HG02642 (cell line): ENCODE results near the gene COL18A1.

Experiments
- ATAC-seq: cut with Tn5 transposase; IDR thresholded peaks from one replicate; pipeline ENCODE4 v1.9.1; 2021; ENCODE audit warnings: mild to moderate bottlenecking; ENCODE audit not compliant: unreplicated experiment, poor library complexity

COL18A1 gene

DNA sequence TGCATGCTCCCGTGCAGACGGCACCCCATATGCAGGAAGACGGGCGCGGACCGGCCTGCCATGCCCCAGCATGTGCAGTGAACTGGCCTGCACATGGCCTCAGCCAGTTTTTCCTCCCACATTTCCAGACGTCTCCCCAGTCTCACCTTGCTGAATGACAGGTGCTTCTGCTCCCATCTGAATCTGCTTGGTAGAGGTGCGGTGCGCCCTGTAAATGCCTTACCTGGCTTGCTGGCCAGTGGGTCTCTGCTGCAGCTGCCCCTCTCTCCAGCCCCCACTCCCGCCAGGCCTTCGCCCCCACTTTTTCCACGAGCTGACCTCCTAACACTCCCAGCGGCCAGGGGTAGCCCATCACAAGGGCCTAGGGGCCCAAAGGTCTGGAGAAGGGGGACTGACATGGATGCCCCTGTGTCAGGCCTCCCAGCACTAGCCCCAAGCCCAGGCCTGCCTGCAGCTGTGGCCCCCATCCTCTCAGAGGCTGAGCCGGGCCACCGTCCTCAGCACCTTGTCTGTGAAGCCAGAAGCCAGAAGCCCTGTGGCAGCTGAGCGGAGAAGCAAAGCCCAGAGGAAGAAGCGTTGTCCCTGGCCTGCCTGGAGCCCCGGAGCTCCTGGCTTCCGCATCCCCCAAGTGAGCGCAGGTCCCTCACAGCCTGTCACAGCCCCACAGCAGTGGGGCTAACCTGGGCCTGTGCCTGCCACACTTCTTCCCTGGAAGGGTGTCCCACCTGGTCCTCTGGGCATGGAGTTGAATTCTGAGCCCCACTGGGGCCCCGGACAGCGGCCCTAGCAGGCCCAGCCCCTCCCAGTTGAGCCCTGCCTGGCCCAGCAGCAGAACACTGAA is 140.9 kb downstream of the COL18A1 start:
- ATAC-seq = no peak

DNA sequence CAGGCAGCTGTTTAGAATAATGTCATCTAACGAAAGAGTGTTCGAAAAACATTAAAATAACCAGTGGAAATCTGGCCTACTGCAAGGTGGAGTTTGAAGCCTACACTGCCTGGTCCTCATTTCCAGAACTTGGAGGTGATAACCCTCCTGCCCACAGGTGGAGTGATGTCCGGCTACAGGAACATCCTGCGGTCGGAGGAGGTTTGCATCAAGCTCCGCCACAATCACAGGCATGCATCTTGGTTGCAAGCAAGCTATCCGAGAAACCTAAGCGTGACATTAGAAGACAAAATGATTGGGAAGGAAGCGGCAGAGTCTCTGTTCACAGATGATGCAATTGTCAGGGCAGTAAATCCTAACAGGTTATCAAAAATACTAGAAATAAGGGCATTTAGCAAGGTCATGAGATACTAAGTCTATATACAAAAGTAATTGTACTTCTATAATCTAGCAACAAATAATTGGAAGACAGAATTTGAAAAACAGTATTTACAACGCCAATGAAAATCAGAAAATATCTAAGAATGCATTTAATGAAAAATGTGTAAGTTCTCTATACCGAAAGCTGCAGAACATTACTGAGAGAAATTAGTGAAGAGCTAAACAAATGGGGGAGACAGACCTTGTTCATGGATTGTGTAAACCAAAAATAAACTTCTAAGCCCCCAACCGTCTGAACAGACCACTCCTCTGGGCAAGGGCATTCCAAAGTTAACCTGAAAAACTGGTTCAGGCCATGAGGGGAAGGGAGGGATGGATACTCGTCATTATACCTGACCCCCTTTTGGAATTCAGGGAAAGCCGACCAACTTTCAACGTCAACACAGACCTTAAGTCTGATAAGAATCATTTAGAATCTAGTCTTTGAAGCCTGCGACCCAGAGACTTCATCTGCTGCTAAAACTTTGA is 141.9 kb downstream of the COL18A1 start:
- ATAC-seq = no peak

DNA sequence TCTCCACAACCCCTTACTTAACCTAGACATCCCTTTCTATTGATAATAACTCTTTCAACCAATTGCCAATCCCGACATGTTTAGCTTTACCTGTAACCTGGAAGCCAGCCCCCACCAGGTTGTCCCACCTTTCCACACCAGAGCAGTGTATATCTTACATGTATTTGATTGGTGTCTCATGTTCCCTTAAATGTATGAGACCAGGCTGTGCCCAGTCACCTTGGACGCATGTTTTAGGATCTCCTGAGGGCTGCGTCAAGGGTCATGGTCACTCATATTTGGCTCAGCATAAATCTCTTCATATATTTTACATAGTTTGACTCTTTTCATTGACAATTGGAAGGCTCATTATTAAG is 142.6 kb downstream of the COL18A1 start:
- ATAC-seq = no peak

- no peak for ATAC-seq
Observed at GRCh38 chr21:45548711-45549491, 143.9 kb downstream of the COL18A1 start.

DNA sequence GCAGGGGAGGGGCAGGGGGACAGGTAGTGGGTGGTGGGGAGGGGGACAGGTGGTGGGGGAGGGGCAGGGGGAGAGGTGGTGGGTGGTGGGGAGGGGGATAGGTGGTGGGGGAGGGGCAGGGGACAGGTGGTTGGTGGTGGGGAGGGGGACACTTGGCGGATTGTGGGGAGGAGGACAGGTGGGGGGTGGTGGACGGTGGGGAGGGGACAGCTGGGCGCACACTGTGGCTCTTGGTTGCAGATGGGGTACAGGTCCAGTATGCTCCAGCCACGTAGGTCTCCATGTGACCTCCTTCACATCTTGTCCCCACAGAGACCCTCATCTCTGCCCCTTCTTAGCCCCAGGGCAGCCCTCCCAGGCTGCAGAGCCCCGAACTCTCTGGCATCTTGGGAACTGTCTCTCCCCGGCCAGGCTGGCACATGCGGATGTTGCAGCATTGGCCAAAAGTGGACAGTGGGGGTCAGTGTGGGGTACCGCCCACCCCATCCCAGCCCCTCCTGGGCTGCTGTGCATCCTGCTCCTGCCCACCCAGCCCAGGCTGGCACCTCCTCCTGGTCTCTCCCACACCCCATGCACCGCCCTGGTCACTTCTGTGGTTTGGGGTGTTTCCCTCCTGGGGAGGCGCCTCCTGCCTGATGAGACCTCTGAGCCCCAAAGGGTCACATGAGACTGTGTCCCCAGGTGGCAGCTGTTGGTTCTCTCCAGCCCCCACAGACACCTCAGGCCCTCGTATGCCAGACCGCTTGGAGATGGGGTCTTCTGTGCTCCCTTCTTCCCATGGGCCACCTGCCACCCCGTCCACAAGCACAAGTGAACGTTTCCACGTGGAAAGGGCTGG is 144.9 kb downstream of the COL18A1 start:
- no peak for ATAC-seq

DNA sequence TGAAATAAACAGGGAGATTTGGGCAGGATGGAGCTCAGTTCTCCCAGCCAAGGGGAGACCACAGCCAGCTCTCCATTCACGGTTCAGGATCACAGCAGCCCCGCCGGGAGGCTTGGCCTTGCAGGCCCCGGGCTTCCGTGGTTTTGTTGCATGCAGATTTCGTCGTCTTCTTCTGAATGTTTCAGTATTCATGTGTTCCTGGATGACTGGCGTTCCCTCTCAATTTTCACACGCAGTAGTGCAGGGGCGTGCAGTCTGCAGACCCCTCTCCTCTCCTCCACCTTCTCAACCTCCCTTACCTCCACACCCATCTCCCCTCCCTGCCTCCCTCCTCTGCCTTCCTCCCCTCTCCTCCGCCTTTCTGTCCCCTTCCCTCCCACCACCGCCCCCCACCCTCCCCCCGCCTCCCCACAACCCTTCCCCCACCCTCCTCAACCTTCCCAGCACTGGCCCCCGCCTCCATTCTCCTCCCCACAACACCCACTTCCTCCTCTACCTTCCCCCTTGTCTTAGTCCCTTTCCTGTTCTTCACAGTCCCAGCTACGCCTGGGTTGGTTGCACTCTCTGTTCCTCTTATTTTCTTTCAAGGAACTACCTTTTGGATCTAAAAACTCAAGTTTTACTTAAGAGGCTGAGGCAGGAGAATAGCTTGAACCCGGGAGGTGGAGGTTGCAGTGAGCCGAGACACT is 145.7 kb downstream of the COL18A1 start:
- peak; percentile 37 for ATAC-seq

GRCh38 chr21:45551316-45551715 is 146.4 kb downstream of the COL18A1 start:
- ATAC-seq = no peak

DNA sequence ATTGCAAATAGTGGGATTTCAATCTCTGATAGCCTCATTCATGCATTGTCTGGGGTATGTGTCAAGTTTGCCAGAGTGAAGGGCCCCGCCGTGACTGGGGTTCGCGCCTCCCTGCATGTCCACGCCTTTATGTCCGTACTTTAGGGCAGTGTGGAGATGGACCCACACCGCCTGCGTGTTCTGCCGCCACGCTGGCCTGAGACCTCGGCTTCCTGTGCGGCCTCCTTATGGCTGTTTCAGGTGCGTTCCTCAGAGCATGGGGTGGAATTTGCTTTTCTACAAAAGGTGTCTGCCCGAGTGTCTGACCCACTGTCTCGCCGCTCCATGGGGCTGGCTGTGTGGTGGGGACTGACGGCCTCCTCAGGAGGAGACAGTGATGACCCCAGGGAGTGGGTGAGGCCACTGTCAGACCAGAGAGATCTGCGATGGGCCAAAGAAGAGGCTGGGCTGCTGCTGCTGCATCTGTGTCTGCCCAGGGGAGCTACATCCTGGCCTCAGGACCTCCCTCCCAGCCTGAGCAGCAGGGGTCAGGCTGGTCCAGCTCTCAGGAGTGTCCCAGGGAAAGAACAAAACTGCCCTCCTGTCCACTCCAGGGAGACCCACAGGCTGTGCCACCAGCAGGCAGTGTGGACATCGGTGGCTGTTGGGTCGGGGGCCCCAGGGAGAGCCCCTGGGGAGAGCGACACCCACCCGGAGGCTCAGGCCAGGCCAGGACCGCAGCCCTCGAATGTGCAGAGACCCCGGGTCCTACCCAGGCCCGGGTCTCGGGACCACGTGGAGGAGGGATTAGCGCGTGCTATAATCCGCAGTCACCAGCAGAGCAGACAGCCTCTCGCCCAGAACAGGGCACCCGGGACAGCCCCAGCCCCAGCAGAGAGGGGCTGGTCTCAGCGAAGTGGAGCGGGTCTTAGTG is 147.1 kb downstream of the COL18A1 start:
- no peak for ATAC-seq

DNA sequence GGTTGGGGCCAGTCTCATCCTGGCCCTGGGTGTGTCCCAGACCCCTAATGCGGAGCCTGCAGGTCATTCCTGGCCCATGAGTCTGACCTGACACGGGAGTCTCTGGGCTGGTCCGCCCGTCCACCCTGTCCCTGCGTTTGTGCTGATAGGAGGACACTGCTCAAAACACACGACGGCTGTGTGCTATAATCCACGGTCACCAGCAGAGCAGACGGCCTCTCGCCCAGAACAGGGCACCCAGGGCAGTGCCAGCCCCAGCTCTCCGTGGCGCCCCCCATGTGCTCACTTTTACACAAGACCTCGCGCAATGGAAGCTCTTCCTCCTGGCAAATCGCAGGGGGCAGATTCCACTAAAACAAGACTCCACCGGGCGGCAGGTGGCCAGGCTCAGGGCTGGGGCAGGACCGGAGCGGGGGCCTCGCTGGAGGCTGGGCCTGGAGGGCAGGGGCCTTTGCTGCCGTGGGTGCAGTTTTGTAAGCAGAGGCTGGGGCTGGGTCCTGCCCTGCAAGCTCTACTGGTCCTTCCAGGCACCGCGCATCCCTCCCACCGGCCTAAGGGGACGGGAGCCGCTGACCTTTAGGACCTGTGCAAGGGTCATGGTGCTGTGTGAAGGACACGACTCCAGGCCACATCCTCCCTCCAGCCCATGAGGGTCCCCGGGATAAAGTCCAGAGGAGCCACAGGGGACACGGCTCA is 147.9 kb downstream of the COL18A1 start:
- ATAC-seq = no peak

- ATAC-seq = peak; percentile 63
Observed at GRCh38 chr21:45554477-45555175, 149.7 kb downstream of the COL18A1 start.

DNA sequence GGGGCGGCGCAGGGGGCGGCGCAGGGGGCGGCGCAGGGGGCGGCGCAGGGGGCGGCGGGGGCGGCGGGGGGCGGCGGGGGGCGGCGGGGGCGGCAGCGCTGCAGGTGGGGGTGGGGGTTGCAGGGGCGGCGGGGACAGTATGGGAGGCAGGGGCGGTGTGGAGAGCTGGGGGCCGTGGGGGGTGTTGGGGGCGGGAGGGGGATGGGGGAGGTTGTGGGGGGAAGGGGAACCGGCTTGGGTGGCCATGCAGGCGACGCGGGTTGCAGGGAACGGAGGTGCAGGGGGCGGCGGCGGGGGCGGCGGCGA is 150.2 kb downstream of the COL18A1 start:
- ATAC-seq = no peak

- ATAC-seq = no peak
Observed at GRCh38 chr21:45555557-45556301, 150.8 kb downstream of the COL18A1 start.

GRCh38 chr21:45556302-45556644 is 151.3 kb downstream of the COL18A1 start:
- ATAC-seq = no peak

DNA sequence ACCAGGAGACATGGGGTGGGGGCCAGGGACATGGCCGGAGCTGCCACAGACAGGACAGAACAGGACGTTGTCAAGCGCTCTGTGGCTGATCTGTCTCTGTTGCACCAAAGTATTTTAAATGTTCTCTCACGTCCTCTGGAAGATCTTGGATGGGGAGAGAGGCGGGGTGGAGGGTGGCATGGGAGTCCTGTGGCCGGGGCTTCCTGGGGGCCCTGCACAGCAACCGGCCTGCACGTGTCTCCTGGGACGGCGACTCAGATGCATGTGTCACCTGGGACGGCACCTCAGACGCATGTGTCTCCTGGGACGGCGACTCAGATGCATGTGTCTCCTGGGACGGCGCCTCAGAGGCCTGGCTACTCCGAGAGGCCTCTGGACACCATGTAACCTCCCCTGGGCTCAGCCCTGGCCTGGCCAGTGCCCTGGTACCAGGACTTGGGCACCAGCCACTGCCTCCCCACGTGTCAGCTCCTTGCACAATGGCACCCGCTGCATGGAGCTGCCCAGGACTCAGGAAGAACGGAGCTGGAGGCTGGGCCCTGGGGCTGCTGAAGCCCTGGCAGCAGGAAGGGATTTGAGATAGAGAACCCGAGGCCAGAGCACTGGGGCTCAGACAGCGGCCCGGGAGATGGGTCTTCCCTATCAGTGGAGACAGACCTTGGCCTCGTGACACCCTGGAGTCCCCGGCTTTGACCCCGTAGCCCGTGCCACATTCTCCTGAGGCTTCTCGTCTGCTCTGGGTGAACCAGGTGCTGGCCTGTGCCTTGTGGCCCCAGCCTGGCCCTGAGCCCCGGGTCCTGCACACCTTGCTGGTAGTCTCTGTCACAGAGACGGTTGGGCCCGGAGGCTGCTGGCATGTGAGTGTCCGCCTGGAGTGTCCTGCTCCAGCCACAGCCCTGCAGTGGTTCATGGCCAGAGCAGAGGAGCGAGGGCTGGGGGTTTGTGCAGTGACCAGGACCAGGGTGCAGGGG is 152.0 kb downstream of the COL18A1 start:
- no peak for ATAC-seq

DNA sequence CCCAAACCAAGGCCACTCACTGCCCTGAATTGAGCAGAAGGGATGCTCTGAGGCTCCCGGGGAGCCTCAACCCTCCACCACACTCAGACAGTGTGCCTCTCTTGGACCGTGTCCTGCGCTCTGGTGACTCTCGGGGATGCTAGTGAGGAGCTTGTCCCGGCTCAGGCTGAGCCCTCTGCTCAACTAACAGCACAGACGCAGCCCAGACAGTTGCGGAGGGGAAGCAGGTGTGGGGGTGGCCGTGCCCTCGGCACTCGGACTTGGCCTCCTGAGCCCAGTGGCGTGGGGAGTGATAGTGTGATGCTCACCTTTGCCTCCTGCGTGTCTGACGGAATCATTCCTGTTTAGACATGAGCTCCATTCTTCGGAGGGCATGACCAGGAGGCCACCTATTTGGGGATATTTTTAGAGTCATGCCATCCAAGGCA is 152.7 kb downstream of the COL18A1 start:
- no peak for ATAC-seq
